Measurements from ENCODE around the gene NUDCD3. TPM values are rescaled to one million over a fixed set of nuclear protein-coding genes. Genes with fewer than 3 reads are reported as not detected.

The NUDCD3 gene
- total RNA-seq, 4 donors from 2014 or later, result 44.7 to 57.3 (median 49.7) TPM

Small RNA genes within 50 kb of the gene (small RNA-seq; reads per million reads assigned to genes)
- not detected for gene RNU6-1097P

Other genes starting within 250 kb of the NUDCD3 start
- gene CAMK2B, start 165.1 kb downstream of the NUDCD3 start, total RNA-seq, result 10 to 100 TPM in 2 of 4 donors, 1 to 10 TPM in 2; 9.0 to 14.7 (median 10.9) TPM
- under 1 TPM in 3 of 4 donors, not detected in 1; 0.30 to 0.44 (median 0.39) TPM for gene NPC1L1, start 50.7 kb upstream of the NUDCD3 start, total RNA-seq
- gene DDX56, start 83.2 kb upstream of the NUDCD3 start, total RNA-seq, result 10 to 100 TPM; 42.4 to 59.1 (median 56.5) TPM
- 100 to 1,000 TPM; 132 to 232 (median 218) TPM for gene TMED4, start 91.6 kb upstream of the NUDCD3 start, total RNA-seq
- gene OGDH, start 116.0 kb upstream of the NUDCD3 start, total RNA-seq, result 10 to 100 TPM; 66.8 to 76.5 (median 70.1) TPM